ENCODE data around the gene FBXW4.

The FBXW4 gene

GRCh38 chr10:101566333-101567164, 128.4 kb downstream of the FBXW4 start:
- DNase-seq (ENCODE audit: low read depth), result no peak

- no peak for DNase-seq (ENCODE audit: low read depth)
These were observed 129.0 kb downstream of the FBXW4 start for GRCh38 chr10:101565936-101566332.

GRCh38 chr10:101565370-101565900, 129.5 kb downstream of the FBXW4 start:
- no peak for DNase-seq (ENCODE audit: low read depth)

GRCh38 chr10:101564490-101564991, 130.4 kb downstream of the FBXW4 start:
- no peak for DNase-seq (ENCODE audit: low read depth)

- DNase-seq (ENCODE audit: low read depth), result no peak
These were observed 131.4 kb downstream of the FBXW4 start for GRCh38 chr10:101563497-101564040.

- no peak for DNase-seq (ENCODE audit: low read depth)
These were observed 132.0 kb downstream of the FBXW4 start for GRCh38 chr10:101563007-101563406.

GRCh38 chr10:101562231-101562630, 132.7 kb downstream of the FBXW4 start:
- no peak for DNase-seq (ENCODE audit: low read depth)

GRCh38 chr10:101561068-101561915, 133.7 kb downstream of the FBXW4 start:
- no peak for DNase-seq (ENCODE audit: low read depth)

Data from HS-5 (cell line).